Measurements from ENCODE around the gene PNO1.

The PNO1 gene

GRCh38 chr2:68196120-68196716 lies 38.5 kb downstream of the PNO1 start:
- DNase-seq: peak; percentile 76

- DNase-seq: no peak
Observed at GRCh38 chr2:68200157-68200787, 42.6 kb downstream of the PNO1 start.

GRCh38 chr2:68203587-68203986 lies 45.9 kb downstream of the PNO1 start:
- no peak for DNase-seq

GRCh38 chr2:68206793-68207192 lies 49.1 kb downstream of the PNO1 start:
- no peak for DNase-seq

- no peak for DNase-seq
Observed at GRCh38 chr2:68214381-68214780, 56.7 kb downstream of the PNO1 start.

GRCh38 chr2:68216454-68217310 lies 59.0 kb downstream of the PNO1 start:
- DNase-seq: no peak

- no peak for DNase-seq
Observed at GRCh38 chr2:68217729-68218128, 60.0 kb downstream of the PNO1 start.

- no peak for DNase-seq
Observed at GRCh38 chr2:68218343-68218901, 60.7 kb downstream of the PNO1 start.

GRCh38 chr2:68222287-68222686 lies 64.6 kb downstream of the PNO1 start:
- DNase-seq: no peak

- DNase-seq: no peak
Observed at GRCh38 chr2:68223419-68223818, 65.7 kb downstream of the PNO1 start.

- DNase-seq: peak; percentile 40
Observed at GRCh38 chr2:68225119-68225632, 67.5 kb downstream of the PNO1 start.
